Measurements from ENCODE around the gene MIPOL1. TPM values are rescaled to one million over a fixed set of nuclear protein-coding genes. Genes with fewer than 3 reads are reported as not detected.

MIPOL1 gene
- total RNA-seq, 1 donor from 2014 or later: 24.8 TPM

- no peaks in the 10 kb centered on the region for H3K36me3 ChIP-seq
- H3K4me3 ChIP-seq: peak overlapping the region in 1 of 2 donors; percentile 43
- peak overlapping the region; percentile 74 for H3K27ac ChIP-seq
- peaks cover 30% of the 10 kb centered on the region for H3K27me3 ChIP-seq
- intact Hi-C loops (cut with DNase I): no loop called here
- no peaks in the 10 kb centered on the region for H3K9me3 ChIP-seq
- no peak for DNase-seq (ENCODE audit: extremely low spot score in 2 of 2)
- H3K4me1 ChIP-seq: peaks cover 29% of the 10 kb centered on the region
- no peak for TF ChIP-seq POLR2AphosphoS5 (IDR thresholded peaks at IDR 0.05; ENCODE audit: insufficient read depth in 1 of 2, low read depth in 1 of 2)
- TF ChIP-seq CTCF (IDR thresholded peaks at IDR 0.05): no peak
- no peak for TF ChIP-seq POLR2A (IDR thresholded peaks at IDR 0.05)
Measured at GRCh38 chr14:37588956-37589714, 391.4 kb downstream of the MIPOL1 start.

DNA sequence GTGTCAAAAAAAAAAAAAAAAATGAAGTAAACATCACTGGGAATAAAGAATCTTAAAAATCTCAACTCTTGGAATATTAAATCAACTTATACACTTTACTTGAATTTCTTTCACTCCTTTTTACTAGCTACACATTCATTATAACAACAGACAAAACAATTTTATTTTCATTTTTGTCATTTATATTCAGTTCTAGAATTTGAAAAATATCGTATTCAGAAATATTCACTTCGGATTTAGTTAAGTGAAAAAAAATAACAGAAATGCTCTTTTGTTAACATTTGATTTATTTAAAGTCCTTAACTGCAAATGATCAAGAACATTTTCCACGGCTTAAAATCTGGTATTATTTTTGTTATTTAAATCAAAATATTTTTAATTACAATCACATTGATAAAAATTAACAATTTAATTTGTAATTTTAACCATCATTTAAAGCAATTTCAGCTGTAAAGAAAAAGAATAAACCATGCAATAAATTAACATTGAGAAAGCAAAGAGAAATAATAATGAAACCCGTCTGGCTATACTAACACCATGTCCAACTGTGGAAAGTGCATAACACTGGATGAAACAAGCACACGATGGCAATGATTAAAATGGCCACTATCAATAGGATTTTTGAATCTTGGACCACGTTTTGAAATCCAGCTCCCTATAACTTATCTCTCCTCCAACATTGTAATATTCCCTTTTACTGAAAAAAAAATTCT is 392.1 kb downstream of the MIPOL1 start:
- Histone ChIP-seq H3K27me3 (peaks cover 23% of the 10 kb centered on the region), H3K9me3 (no peaks in the 10 kb centered on the region), H3K4me1 (peaks cover 21% of the 10 kb centered on the region), H3K36me3 (no peaks in the 10 kb centered on the region), H3K27ac (peak overlapping the region; percentile 74), H3K4me3 (peak overlapping the region in 1 of 2 donors; percentile 43)
- TF ChIP-seq POLR2AphosphoS5 (IDR thresholded peaks at IDR 0.05; ENCODE audit: insufficient read depth in 1 of 2, low read depth in 1 of 2) (no peak), POLR2A (IDR thresholded peaks at IDR 0.05) (no peak), CTCF (IDR thresholded peaks at IDR 0.05) (no peak)
- intact Hi-C loops (cut with DNase I): no loop called here
- no peak for DNase-seq (ENCODE audit: extremely low spot score in 2 of 2)

GRCh38 chr14:37590428-37591139 is 392.8 kb downstream of the MIPOL1 start:
- Histone ChIP-seq H3K27me3 (peaks cover 22% of the 10 kb centered on the region), H3K9me3 (no peaks in the 10 kb centered on the region), H3K4me1 (peaks cover 26% of the 10 kb centered on the region), H3K4me3 (peak overlapping the region; percentile 19 to 43), H3K27ac (peak overlapping the region; percentile 78), H3K36me3 (no peaks in the 10 kb centered on the region)
- intact Hi-C loops (cut with DNase I): no loop called here
- no peak for DNase-seq (ENCODE audit: extremely low spot score in 2 of 2)
- no peak for TF ChIP-seq POLR2A (IDR thresholded peaks at IDR 0.05)
- TF ChIP-seq POLR2AphosphoS5 (IDR thresholded peaks at IDR 0.05; ENCODE audit: insufficient read depth in 1 of 2, low read depth in 1 of 2): no peak
- no peak for TF ChIP-seq CTCF (IDR thresholded peaks at IDR 0.05)

GRCh38 chr14:37591311-37591940 is 393.7 kb downstream of the MIPOL1 start:
- Histone ChIP-seq H3K4me3 (peak overlapping the region; percentile 19 to 43), H3K9me3 (no peaks in the 10 kb centered on the region), H3K36me3 (no peaks in the 10 kb centered on the region), H3K27ac (peak overlapping the region; percentile 78), H3K4me1 (peaks cover 34% of the 10 kb centered on the region), H3K27me3 (peaks cover 26% of the 10 kb centered on the region)
- TF ChIP-seq CTCF (IDR thresholded peaks at IDR 0.05) (no peak), POLR2AphosphoS5 (IDR thresholded peaks at IDR 0.05; ENCODE audit: insufficient read depth in 1 of 2, low read depth in 1 of 2) (no peak), POLR2A (IDR thresholded peaks at IDR 0.05) (no peak)
- intact Hi-C loops (cut with DNase I): no loop called here
- no peak for DNase-seq (ENCODE audit: extremely low spot score in 2 of 2)

Measured in vagina (tissue), 2 donors.